ENCODE results near the gene MIOS. TPM values are rescaled to one million over a fixed set of nuclear protein-coding genes. Genes with fewer than 3 reads are reported as not detected.

Gene MIOS
- total and polyA plus RNA-seq, 2 of the 8 experiments (the other 6 are each of a cell fraction or from before 2014, with no cell fraction given): 15.5 to 50.7 TPM

- no peak for TF ChIP-seq RNF2 (IDR thresholded peaks at IDR 0.05; ENCODE audit: borderline replicate concordance, low read depth, low read length, missing control alignments, poor library complexity, severe bottlenecking)
- no peak for TF ChIP-seq PHF8 (conservative IDR thresholded peaks at IDR 0.05; ENCODE audit: low read depth, low read length)
Measured at GRCh38 chr7:7548407-7548806, 18.3 kb upstream of the MIOS start (continued).

Data from H1 (cell line).